ENCODE results near the gene RADIL.

RADIL gene

GRCh38 chr7:4831723-4832495 lies 51.6 kb downstream of the RADIL start:
- no peak for DNase-seq (ENCODE audit: low spot score)

- DNase-seq (ENCODE audit: low spot score), result peak; percentile 51
Measured at GRCh38 chr7:4830176-4830575, 53.3 kb downstream of the RADIL start.

- no peak for DNase-seq (ENCODE audit: low spot score)
Measured at GRCh38 chr7:4828720-4829383, 54.7 kb downstream of the RADIL start.

- no peak for DNase-seq (ENCODE audit: low spot score)
Measured at GRCh38 chr7:4825081-4825480, 58.4 kb downstream of the RADIL start.

GRCh38 chr7:4824120-4824775 lies 59.3 kb downstream of the RADIL start:
- DNase-seq (ENCODE audit: low spot score), result no peak

GRCh38 chr7:4823441-4824119 lies 59.9 kb downstream of the RADIL start:
- no peak for DNase-seq (ENCODE audit: low spot score)

- DNase-seq (ENCODE audit: low spot score), result no peak
Measured at GRCh38 chr7:4822677-4823076, 60.8 kb downstream of the RADIL start.

GRCh38 chr7:4820967-4821471 lies 62.5 kb downstream of the RADIL start:
- no peak for DNase-seq (ENCODE audit: low spot score)

GRCh38 chr7:4820405-4820966 lies 63.0 kb downstream of the RADIL start:
- no peak for DNase-seq (ENCODE audit: low spot score)

GRCh38 chr7:4819560-4820404 lies 63.7 kb downstream of the RADIL start:
- no peak for DNase-seq (ENCODE audit: low spot score)

- DNase-seq (ENCODE audit: low spot score), result no peak
Measured at GRCh38 chr7:4818000-4818794, 65.3 kb downstream of the RADIL start.

GRCh38 chr7:4817178-4817901 lies 66.2 kb downstream of the RADIL start:
- no peak for DNase-seq (ENCODE audit: low spot score)

GRCh38 chr7:4816419-4817080 lies 67.0 kb downstream of the RADIL start:
- DNase-seq (ENCODE audit: low spot score), result no peak

- DNase-seq (ENCODE audit: low spot score), result no peak
Measured at GRCh38 chr7:4815609-4816418, 67.7 kb downstream of the RADIL start.

GRCh38 chr7:4815121-4815520 lies 68.4 kb downstream of the RADIL start:
- no peak for DNase-seq (ENCODE audit: low spot score)

- DNase-seq (ENCODE audit: low spot score), result no peak
Measured at GRCh38 chr7:4814433-4814832, 69.1 kb downstream of the RADIL start.

GRCh38 chr7:4809666-4810065 lies 73.8 kb downstream of the RADIL start:
- no peak for DNase-seq (ENCODE audit: low spot score)

- DNase-seq (ENCODE audit: low spot score), result no peak
Measured at GRCh38 chr7:4809091-4809591, 74.4 kb downstream of the RADIL start.

Measured in hematopoietic multipotent progenitor cell treated with erythropoietin and hydrocortisone succinate and interleukin-3 and kit ligand, for 15 days (in vitro differentiated cells).